ENCODE data around the gene ATP8A2. TPM values are rescaled to one million over a fixed set of nuclear protein-coding genes. Genes with fewer than 3 reads are reported as not detected.

The ATP8A2 gene
- total RNA-seq, 1 donor from 2014 or later: 1.3 TPM

GRCh38 chr13:25619897-25620296 lies 248.1 kb downstream of the ATP8A2 start:
- H3K4me1 Mint-ChIP-seq (ENCODE audit: low read depth, unreplicated experiment): no peaks in the 10 kb centered on the region
- H3K4me3 ChIP-seq (ENCODE audit: insufficient read depth, low read depth, low read length): no peak overlapping the region
- no peaks in the 10 kb centered on the region for H3K27me3 ChIP-seq (ENCODE audit: insufficient read depth, low read length)
- no peak overlapping the region for H3K4me3 Mint-ChIP-seq (ENCODE audit: unreplicated experiment)
- H3K27me3 Mint-ChIP-seq (ENCODE audit: low read depth, unreplicated experiment): peaks cover 2% of the 10 kb centered on the region
- H3K27ac Mint-ChIP-seq (ENCODE audit: unreplicated experiment): no peak overlapping the region
- no peaks in the 10 kb centered on the region for H3K4me1 ChIP-seq (ENCODE audit: insufficient read depth, low read length)
- no peak overlapping the region for H3K9ac ChIP-seq (ENCODE audit: low read length)
- H3K36me3 ChIP-seq (ENCODE audit: insufficient read depth, low read length): no peaks in the 10 kb centered on the region
- no peak overlapping the region for H2AFZ ChIP-seq (ENCODE audit: low read depth, low read length)
- no peaks in the 10 kb centered on the region for H3K36me3 Mint-ChIP-seq (ENCODE audit: low read depth, unreplicated experiment)
- TF ChIP-seq, protein P1, sequence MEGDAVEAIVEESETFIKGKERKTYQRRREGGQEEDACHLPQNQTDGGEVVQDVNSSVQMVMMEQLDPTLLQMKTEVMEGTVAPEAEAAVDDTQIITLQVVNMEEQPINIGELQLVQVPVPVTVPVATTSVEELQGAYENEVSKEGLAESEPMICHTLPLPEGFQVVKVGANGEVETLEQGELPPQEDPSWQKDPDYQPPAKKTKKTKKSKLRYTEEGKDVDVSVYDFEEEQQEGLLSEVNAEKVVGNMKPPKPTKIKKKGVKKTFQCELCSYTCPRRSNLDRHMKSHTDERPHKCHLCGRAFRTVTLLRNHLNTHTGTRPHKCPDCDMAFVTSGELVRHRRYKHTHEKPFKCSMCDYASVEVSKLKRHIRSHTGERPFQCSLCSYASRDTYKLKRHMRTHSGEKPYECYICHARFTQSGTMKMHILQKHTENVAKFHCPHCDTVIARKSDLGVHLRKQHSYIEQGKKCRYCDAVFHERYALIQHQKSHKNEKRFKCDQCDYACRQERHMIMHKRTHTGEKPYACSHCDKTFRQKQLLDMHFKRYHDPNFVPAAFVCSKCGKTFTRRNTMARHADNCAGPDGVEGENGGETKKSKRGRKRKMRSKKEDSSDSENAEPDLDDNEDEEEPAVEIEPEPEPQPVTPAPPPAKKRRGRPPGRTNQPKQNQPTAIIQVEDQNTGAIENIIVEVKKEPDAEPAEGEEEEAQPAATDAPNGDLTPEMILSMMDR (IDR thresholded peaks at IDR 0.05; ENCODE audit: insufficient read depth, low read depth, low read length): no peak
- TF ChIP-seq EZH2 (IDR thresholded peaks at IDR 0.05; ENCODE audit: insufficient read depth, low read length): no peak
- H4K20me1 ChIP-seq (ENCODE audit: insufficient read depth, low read length): no peaks in the 10 kb centered on the region
- H3K79me2 ChIP-seq (ENCODE audit: insufficient read depth, low read length): no peaks in the 10 kb centered on the region
- H3K27ac ChIP-seq (ENCODE audit: low read depth, low read length): no peak overlapping the region
- no peak overlapping the region for H3K4me2 ChIP-seq (ENCODE audit: low read length)
- FAIRE-seq (no peak), DNase-seq (ENCODE audit: low read depth) (no peak)
- peaks cover 2% of the 10 kb centered on the region for H3K9me3 Mint-ChIP-seq (ENCODE audit: unreplicated experiment)
- H3K9me3 ChIP-seq (ENCODE audit: insufficient read depth, low read depth, low read length): no peaks in the 10 kb centered on the region

GRCh38 chr13:25625414-25625813 lies 253.6 kb downstream of the ATP8A2 start:
- no peak overlapping the region for H3K9ac ChIP-seq (ENCODE audit: low read length)
- no peak for FAIRE-seq

DNA sequence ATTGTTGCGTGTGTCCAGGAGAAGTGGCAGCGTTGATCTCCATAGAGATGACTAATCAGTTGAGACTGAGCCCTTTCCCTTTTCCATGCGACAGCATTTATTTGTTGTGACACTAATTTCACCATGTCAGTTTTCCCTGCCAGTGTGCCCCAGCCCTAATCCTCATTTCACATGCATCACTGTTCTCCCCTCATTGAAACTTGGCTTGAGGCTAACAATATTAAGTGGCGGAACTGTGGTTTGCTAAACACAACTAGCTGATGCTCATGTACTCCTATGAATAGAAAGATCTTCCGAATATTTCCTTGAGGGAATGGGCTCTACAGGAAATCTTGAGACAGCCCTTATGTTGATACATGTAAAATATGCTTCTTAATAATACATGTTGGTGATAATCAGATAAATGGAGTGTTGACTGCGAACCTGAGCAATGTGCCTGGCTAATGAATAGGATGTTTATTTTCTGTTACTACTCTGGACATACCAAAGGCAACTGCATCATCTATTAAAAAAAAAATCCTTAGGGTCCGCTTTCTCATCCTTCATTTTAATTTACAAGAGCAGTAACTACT lies 258.6 kb downstream of the ATP8A2 start:
- FAIRE-seq: no peak

More at GRCh38 chr13:25625414-25625813, 253.6 kb downstream of the ATP8A2 start:
- Histone ChIP-seq H3K27ac (ENCODE audit: low read depth, low read length) (no peak overlapping the region), H2AFZ (ENCODE audit: low read depth, low read length) (no peak overlapping the region), H3K27me3 (ENCODE audit: insufficient read depth, low read length) (no peaks in the 10 kb centered on the region), H3K9me3 (ENCODE audit: insufficient read depth, low read depth, low read length) (no peaks in the 10 kb centered on the region), H3K36me3 (ENCODE audit: insufficient read depth, low read length) (no peaks in the 10 kb centered on the region), H3K4me1 (ENCODE audit: insufficient read depth, low read length) (no peaks in the 10 kb centered on the region), H4K20me1 (ENCODE audit: insufficient read depth, low read length) (no peaks in the 10 kb centered on the region), H3K4me3 (ENCODE audit: insufficient read depth, low read depth, low read length) (no peak overlapping the region), H3K4me2 (ENCODE audit: low read length) (no peak overlapping the region), H3K79me2 (ENCODE audit: insufficient read depth, low read length) (no peaks in the 10 kb centered on the region)
- no peak for DNase-seq (ENCODE audit: low read depth)
- H3K27me3 Mint-ChIP-seq (ENCODE audit: low read depth, unreplicated experiment): no peaks in the 10 kb centered on the region
- H3K27ac Mint-ChIP-seq (ENCODE audit: unreplicated experiment): no peak overlapping the region
- no peaks in the 10 kb centered on the region for H3K4me1 Mint-ChIP-seq (ENCODE audit: low read depth, unreplicated experiment)
- H3K9me3 Mint-ChIP-seq (ENCODE audit: unreplicated experiment): peaks cover 5% of the 10 kb centered on the region
- H3K4me3 Mint-ChIP-seq (ENCODE audit: unreplicated experiment): no peak overlapping the region
- TF ChIP-seq EZH2 (IDR thresholded peaks at IDR 0.05; ENCODE audit: insufficient read depth, low read length): no peak
- TF ChIP-seq, protein P1 (IDR thresholded peaks at IDR 0.05; ENCODE audit: insufficient read depth, low read depth, low read length): no peak
- H3K36me3 Mint-ChIP-seq (ENCODE audit: low read depth, unreplicated experiment): no peaks in the 10 kb centered on the region

More for the DNA sequence above, 258.6 kb downstream of the ATP8A2 start:
- Histone ChIP-seq H3K4me3 (ENCODE audit: insufficient read depth, low read depth, low read length) (no peak overlapping the region), H3K27me3 (ENCODE audit: insufficient read depth, low read length) (no peaks in the 10 kb centered on the region), H4K20me1 (ENCODE audit: insufficient read depth, low read length) (no peaks in the 10 kb centered on the region), H3K4me1 (ENCODE audit: insufficient read depth, low read length) (peaks cover 9% of the 10 kb centered on the region), H3K9me3 (ENCODE audit: insufficient read depth, low read depth, low read length) (no peaks in the 10 kb centered on the region), H3K79me2 (ENCODE audit: insufficient read depth, low read length) (no peaks in the 10 kb centered on the region), H3K9ac (ENCODE audit: low read length) (no peak overlapping the region), H3K4me2 (ENCODE audit: low read length) (no peak overlapping the region), H3K27ac (ENCODE audit: low read depth, low read length) (no peak overlapping the region), H3K36me3 (ENCODE audit: insufficient read depth, low read length) (no peaks in the 10 kb centered on the region), H2AFZ (ENCODE audit: low read depth, low read length) (no peak overlapping the region)
- Mint-ChIP-seq H3K36me3 (ENCODE audit: low read depth, unreplicated experiment) (no peaks in the 10 kb centered on the region), H3K9me3 (ENCODE audit: unreplicated experiment) (peaks cover 5% of the 10 kb centered on the region), H3K4me3 (ENCODE audit: unreplicated experiment) (no peak overlapping the region), H3K4me1 (ENCODE audit: low read depth, unreplicated experiment) (peaks cover 10% of the 10 kb centered on the region), H3K27me3 (ENCODE audit: low read depth, unreplicated experiment) (no peaks in the 10 kb centered on the region), H3K27ac (ENCODE audit: unreplicated experiment) (no peak overlapping the region)
- DNase-seq (ENCODE audit: low read depth): no peak
- TF ChIP-seq, protein P1 (IDR thresholded peaks at IDR 0.05; ENCODE audit: insufficient read depth, low read depth, low read length): no peak
- TF ChIP-seq EZH2 (IDR thresholded peaks at IDR 0.05; ENCODE audit: insufficient read depth, low read length): no peak

All from astrocyte (in vitro differentiated cells and primary cell).